NB4 (cell line): ENCODE results near the gene CLIC5.

Source experiments
- DNase-seq: peaks from one replicate; pipeline ENCODE4 v3.0.0; 2010; ENCODE audit warnings: low read depth
- H3K4me3 ChIP-seq: one replicate; pipeline ENCODE4 v1.5.1; 2011; ENCODE audit warnings: mild to moderate bottlenecking, low read depth, low read length, moderate library complexity
- MYC ChIP-seq: IDR thresholded peaks from 2 replicates; pipeline ENCODE4 v1.6.1; 2011; ENCODE audit warnings: low read depth, low read length
- POLR2A ChIP-seq: IDR thresholded peaks from 2 replicates; pipeline ENCODE4 v1.6.1; 2011; ENCODE audit warnings: mild to moderate bottlenecking; ENCODE audit not compliant: insufficient read length; ENCODE audit errors: extremely low read depth
- TF ChIP-seq, protein P1 (sequence below): IDR thresholded peaks from one replicate; pipeline ENCODE4 v1.5.1; 2012; ENCODE audit warnings: low read depth, low read length
- TF ChIP-seq, protein P2 (sequence below): IDR thresholded peaks from 2 replicates; pipeline ENCODE4 v1.6.1; 2011; ENCODE audit warnings: low read depth, low read length

The CLIC5 gene

DNA sequence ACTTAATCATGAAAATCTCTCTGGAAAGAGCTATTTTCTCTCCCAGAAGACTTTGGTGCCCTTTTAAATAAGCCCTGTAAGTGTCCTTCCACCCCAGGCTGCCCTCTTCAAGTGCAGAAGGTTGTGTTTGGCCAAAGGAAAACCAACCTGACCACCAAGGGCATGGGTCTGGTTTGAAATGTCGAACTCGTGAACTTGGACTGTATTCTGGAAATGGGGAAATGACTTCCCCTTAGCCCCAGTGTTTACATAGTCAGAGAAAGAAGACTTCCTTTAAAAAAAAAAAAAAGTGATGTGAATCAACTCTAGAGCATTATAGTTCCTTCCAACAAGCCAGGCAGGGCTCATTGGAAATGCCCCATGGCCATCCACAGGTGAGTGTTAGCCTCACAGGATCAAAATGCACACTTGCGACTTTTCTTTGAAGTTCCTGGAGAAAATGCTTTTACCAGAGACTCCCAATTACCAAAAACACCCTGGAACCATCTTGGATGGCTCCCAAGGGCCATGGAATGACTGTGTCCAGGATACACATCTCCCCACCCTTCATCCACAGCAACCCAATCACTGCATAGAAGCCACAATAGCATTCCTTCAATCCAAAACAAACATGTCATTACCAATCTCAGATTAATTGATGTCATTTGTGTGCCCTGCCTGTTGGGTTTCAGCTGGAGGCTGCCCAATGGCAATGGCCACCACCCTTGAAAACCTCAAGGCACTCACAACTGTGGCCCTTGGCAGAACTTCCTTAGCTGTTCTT is 133.8 kb downstream of the CLIC5 start:
- TF ChIP-seq, protein P1, sequence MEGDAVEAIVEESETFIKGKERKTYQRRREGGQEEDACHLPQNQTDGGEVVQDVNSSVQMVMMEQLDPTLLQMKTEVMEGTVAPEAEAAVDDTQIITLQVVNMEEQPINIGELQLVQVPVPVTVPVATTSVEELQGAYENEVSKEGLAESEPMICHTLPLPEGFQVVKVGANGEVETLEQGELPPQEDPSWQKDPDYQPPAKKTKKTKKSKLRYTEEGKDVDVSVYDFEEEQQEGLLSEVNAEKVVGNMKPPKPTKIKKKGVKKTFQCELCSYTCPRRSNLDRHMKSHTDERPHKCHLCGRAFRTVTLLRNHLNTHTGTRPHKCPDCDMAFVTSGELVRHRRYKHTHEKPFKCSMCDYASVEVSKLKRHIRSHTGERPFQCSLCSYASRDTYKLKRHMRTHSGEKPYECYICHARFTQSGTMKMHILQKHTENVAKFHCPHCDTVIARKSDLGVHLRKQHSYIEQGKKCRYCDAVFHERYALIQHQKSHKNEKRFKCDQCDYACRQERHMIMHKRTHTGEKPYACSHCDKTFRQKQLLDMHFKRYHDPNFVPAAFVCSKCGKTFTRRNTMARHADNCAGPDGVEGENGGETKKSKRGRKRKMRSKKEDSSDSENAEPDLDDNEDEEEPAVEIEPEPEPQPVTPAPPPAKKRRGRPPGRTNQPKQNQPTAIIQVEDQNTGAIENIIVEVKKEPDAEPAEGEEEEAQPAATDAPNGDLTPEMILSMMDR, result no peak
- TF ChIP-seq MYC, result no peak
- TF ChIP-seq, protein P2, sequence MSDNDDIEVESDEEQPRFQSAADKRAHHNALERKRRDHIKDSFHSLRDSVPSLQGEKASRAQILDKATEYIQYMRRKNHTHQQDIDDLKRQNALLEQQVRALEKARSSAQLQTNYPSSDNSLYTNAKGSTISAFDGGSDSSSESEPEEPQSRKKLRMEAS, result no peak
- no peak for TF ChIP-seq POLR2A
- H3K4me3 ChIP-seq, result no peak overlapping the region
- DNase-seq, result no peak

DNA sequence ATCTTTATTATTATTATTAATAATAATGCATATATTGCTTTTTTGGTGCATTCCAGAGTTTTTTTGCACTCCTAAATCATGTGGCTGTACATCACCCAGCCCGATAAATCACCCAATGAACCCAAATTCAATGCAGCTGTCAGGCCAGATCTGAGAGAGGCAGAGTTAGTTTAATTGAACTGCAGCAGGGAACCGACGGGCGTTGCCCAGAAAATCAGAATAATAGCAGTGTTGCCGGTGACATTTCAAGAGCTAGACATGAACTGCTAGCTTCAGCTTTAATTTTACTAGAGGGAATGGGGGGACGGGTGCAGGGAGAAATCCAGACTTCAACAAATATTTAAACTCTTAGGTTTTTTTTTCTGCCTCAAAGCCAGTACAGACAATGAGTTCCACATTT is 135.0 kb downstream of the CLIC5 start:
- TF ChIP-seq MYC (no peak), POLR2A (no peak)
- TF ChIP-seq, protein P1, result no peak
- TF ChIP-seq, protein P2, result no peak
- no peak overlapping the region for H3K4me3 ChIP-seq
- DNase-seq, result no peak

DNA sequence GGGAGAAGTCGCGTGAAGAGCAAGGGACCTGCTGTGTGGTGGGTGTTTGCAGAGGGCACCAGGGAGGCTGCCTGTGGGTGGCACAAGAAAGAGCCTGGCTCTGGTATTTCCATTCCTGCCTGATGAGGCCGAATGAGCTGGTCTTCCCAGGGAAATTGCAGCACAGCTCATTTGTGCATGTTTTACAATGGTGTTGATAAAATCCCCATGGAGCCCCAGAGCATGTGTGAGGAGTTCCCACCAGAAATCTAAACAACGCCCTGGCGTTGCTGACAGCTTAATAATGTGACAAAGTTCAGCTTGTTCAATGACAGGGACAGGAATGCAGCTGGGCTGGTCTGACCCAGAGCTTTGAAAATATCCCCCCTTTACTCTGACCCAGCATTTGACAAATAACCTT is 135.5 kb downstream of the CLIC5 start:
- TF ChIP-seq, protein P1, result no peak
- TF ChIP-seq, protein P2, result no peak
- TF ChIP-seq POLR2A (no peak), MYC (no peak)
- no peak overlapping the region for H3K4me3 ChIP-seq
- no peak for DNase-seq

DNA sequence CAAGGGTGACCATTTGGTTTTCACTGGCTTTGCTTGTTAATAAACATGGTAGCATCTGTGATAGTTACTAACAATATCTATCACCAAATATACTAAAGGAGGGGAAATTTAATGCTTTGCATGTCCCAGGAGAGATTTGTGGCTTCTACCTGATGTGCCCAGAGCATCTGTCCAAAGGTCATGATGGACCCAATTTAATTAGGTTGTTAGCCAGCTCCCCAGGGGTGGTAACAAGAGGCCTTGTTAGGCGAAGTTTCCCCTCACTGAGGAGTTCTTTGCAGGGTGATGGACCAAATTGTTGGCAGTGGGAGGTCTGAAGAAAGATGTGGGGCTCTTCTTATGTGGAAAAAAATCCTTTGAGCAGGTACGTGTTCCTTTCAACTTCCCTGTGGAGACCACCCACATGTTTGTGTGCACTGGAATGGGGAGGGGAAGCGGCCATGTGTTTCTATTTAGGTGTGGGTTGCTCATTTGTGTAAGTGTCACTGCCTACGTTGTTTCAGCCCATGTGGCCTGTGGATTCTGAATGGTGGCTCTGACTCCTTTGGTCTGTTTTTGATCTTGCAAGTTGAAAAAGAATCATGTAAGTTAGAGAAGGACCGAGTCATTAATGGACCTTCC is 137.6 kb downstream of the CLIC5 start:
- H3K4me3 ChIP-seq, result no peak overlapping the region
- DNase-seq, result no peak
- no peak for TF ChIP-seq POLR2A
- no peak for TF ChIP-seq MYC
- TF ChIP-seq, protein P1, result no peak
- TF ChIP-seq, protein P2, result no peak

DNA sequence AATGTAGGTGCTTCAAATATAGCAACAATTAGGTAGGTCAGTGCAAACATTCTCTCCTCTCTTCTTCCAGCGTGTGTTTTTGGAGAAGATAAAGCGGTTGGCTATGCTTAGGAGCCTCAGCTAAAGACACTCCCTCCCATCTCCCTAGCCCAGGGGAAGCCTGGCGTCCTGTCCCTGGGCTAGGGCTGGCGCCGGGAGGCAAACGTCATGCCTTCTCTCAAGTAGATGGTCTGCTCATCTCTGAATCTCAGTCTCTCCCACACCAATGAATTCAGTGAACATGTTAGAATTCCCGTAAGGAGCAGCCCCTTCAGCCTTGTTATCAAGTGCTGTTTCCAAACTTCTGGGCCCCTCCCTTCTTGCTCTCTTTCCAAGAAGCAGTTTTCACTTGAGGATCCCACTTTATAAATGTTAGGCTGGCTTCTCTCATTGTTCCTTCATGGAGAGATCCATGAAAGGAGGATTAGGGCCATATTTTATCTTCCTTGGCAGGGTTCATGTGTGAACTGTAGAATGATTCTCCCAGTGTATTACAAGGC is 142.8 kb downstream of the CLIC5 start:
- TF ChIP-seq, protein P1, result no peak
- no peak overlapping the region for H3K4me3 ChIP-seq
- no peak for DNase-seq

DNA sequence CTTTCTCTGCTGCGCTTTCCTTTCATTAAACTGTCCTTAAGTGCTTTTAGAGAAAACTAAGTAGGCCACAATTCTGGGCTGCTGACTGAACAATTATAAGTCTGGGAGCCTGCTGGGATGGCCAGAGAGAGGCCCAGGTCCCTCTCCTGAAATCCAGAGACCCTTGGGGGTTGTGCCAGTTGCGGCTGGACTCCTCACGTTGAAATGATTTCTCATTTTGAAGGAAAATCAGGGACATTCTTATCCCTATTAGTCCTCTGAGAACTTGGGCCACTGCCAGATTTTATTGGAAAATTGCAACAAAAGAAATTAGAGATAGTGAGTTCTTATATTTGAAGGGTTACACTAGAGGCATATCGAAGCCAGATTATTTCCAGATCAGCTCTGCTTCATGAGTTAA is 145.1 kb downstream of the CLIC5 start:
- no peak overlapping the region for H3K4me3 ChIP-seq
- no peak for TF ChIP-seq POLR2A
- TF ChIP-seq MYC, result no peak
- TF ChIP-seq, protein P2, result no peak
- TF ChIP-seq, protein P1, result no peak

More for the DNA sequence above, 145.1 kb downstream of the CLIC5 start:
- DNase-seq, result no peak
